HepG2 (cell line): ENCODE data around the gene ACOXL. TPM values are rescaled to one million over a fixed set of nuclear protein-coding genes. Genes with fewer than 3 reads are reported as not detected.

Source experiments
- ATAC-seq: fragments of 200-7000 bp; cut with Tn5 transposase; 3 replicates; pipeline ENCODE4 v1.9.1; 2020; ENCODE audit warnings: mild to moderate bottlenecking, moderate library complexity
- BruUV-seq: library from RNA; stranded (reverse); fragments of 400-500 nt; replicated peaks from 2 replicates; lab custom pipeline; 2021; lab: Mats Ljungman, UMichigan
- CTCF ChIA-PET: fragments of 300-600 bp; formaldehyde crosslinking; extraction: SDS; loops from one replicate; lab custom pipeline; 2021; ENCODE audit warnings: low total read pairs, inconsistent platforms, low intra/inter-chr PET ratio; lab: Yijun Ruan, JAX
- POLR2A ChIA-PET: fragments of 350-600 bp; sonication (Branson Sonifier 250); formaldehyde crosslinking; loops from one replicate; lab custom pipeline; 2020; ENCODE audit warnings: antibody characterized with exemption, inconsistent platforms; lab: Yijun Ruan, JAX
- DNase-seq: peaks from one replicate; pipeline ENCODE4 v3.0.0-alpha.2; 2015; ENCODE audit warnings: low spot score
- FAIRE-seq: peaks from 3 replicates; lab custom pipeline; 2011; peaks lifted over from hg19 to GRCh38; lab: Jason Lieb, UNC
- H2AFZ ChIP-seq: one replicate; pipeline ENCODE4 v1.6.1; 2011; ENCODE audit warnings: low read length, inconsistent platforms
- H3K27ac ChIP-seq: fragments of 300-600 bp; 3 replicates; pipeline ENCODE4 v1.8.0; 2011; ENCODE audit warnings: mixed run types, mild to moderate bottlenecking, mixed read lengths, low read length, inconsistent platforms; ENCODE audit not compliant: insufficient read depth; ENCODE audit errors: extremely low read length
- H3K27me3 ChIP-seq, 2 experiments: fragments of 200-600 bp in 1 of 2; 2 replicates in 1 of 2; 3 replicates in 1 of 2; pipeline versions ENCODE4 v1.6.0 to v1.8.0; 2011; ENCODE audit warnings: low read length in 2 of 2, mild to moderate bottlenecking in 2 of 2, moderate library complexity in 2 of 2, inconsistent platforms in 1 of 2; ENCODE audit not compliant: insufficient read depth in 2 of 2, control insufficient read depth in 1 of 2
- H3K36me3 ChIP-seq, 2 experiments: fragments of 200-600 bp in 1 of 2; replicated peaks in 1 of 2; 2 replicates in 1 of 2; 3 replicates in 1 of 2; pipeline versions ENCODE4 v1.5.1 to v1.8.0; 2011; ENCODE audit warnings: low read length in 2 of 2, inconsistent platforms in 1 of 2; ENCODE audit not compliant: insufficient read depth in 2 of 2, control insufficient read depth in 1 of 2
- H3K4me1 ChIP-seq: 2 replicates; pipeline ENCODE4 v1.5.1; 2012; ENCODE audit warnings: low read length, inconsistent platforms; ENCODE audit not compliant: insufficient read depth
- H3K4me2 ChIP-seq: 2 replicates; pipeline ENCODE4 v1.6.0; 2011; ENCODE audit warnings: low read depth, low read length, inconsistent platforms
- H3K4me3 ChIP-seq, 3 experiments: fragments of 200-600 bp in 1 of 3; sonication (generic), shearing (Covaris generic) in 1 of 3; replicated peaks in 1 of 3; 2 replicates each; pipeline ENCODE4 v1.5.1; 2011 to 2016; ENCODE audit warnings: low read length in 3 of 3, inconsistent platforms in 2 of 3, low read depth in 2 of 3, mild to moderate bottlenecking in 2 of 3, control low read depth in 1 of 3, mixed read lengths in 1 of 3; ENCODE audit not compliant: insufficient read depth in 1 of 3
- H3K79me2 ChIP-seq: one replicate; pipeline ENCODE4 v1.6.1; 2011; ENCODE audit warnings: low read length, inconsistent platforms; ENCODE audit not compliant: insufficient read depth
- H3K9ac ChIP-seq: 2 replicates; pipeline ENCODE4 v1.6.0; 2011; ENCODE audit warnings: mild to moderate bottlenecking, low read depth, low read length, inconsistent platforms; ENCODE audit not compliant: insufficient read depth
- H3K9me3 ChIP-seq: 2 replicates; pipeline ENCODE4 v1.5.1; 2012; ENCODE audit warnings: mild to moderate bottlenecking, low read length
- H4K20me1 ChIP-seq: 2 replicates; pipeline ENCODE4 v1.6.0; 2011; ENCODE audit warnings: inconsistent platforms, mild to moderate bottlenecking, low read length, moderate library complexity; ENCODE audit not compliant: insufficient read depth
- AHR ChIP-seq: IDR thresholded peaks from 2 replicates; pipeline ENCODE4 v1.6.1; 2018; ENCODE audit warnings: missing genetic modification reagents, missing compliant biosample characterization
- ATF1 ChIP-seq: IDR thresholded peaks from 2 replicates; pipeline ENCODE4 v1.6.1; 2016; ENCODE audit warnings: mild to moderate bottlenecking, control low read depth
- ATF7 ChIP-seq, 2 experiments: fragments of 450-650 bp in 1 of 2; sonication (generic) in 1 of 2; formaldehyde crosslinking in 1 of 2; IDR thresholded peaks; 2 replicates each; pipeline versions ENCODE4 v1.4.0 to v1.6.1; 2016 to 2020; ENCODE audit warnings: antibody characterized with exemption in 1 of 2, mild to moderate bottlenecking in 1 of 2, missing genetic modification reagents in 1 of 2
- DDIT3 ChIP-seq: sonication (generic); formaldehyde crosslinking; IDR thresholded peaks from 2 replicates; pipeline ENCODE4 v1.4.0; 2020; ENCODE audit warnings: mild to moderate bottlenecking, missing genetic modification reagents
- FOXA3 ChIP-seq: IDR thresholded peaks from 2 replicates; pipeline ENCODE4 v1.6.1; 2016; ENCODE audit warnings: missing genetic modification reagents, missing compliant biosample characterization
- GABPB1 ChIP-seq: IDR thresholded peaks from 2 replicates; pipeline ENCODE4 v1.6.1; 2016; ENCODE audit warnings: mild to moderate bottlenecking, missing genetic modification reagents, moderate library complexity, missing compliant biosample characterization
- HCFC1 ChIP-seq: fragments of 150-350 bp; IDR thresholded peaks from 2 replicates; pipeline ENCODE4 v1.6.1; 2014; ENCODE audit warnings: low read depth, low read length
- HNRNPLL ChIP-seq: fragments of 200-400 bp; formaldehyde crosslinking; IDR thresholded peaks from 2 replicates; pipeline ENCODE4 v1.6.1; 2017; ENCODE audit warnings: mild to moderate bottlenecking, low read depth, low read length; ENCODE audit not compliant: poor library complexity, severe bottlenecking
- RAD21 ChIP-seq: fragments of 450-650 bp; formaldehyde crosslinking; IDR thresholded peaks from 2 replicates; pipeline ENCODE4 v1.5.0; 2020; ENCODE audit warnings: mild to moderate bottlenecking
- RBM39 ChIP-seq: fragments of 200-400 bp; formaldehyde crosslinking; IDR thresholded peaks from one replicate; pipeline ENCODE4 v1.6.1; 2018; ENCODE audit warnings: antibody characterized with exemption, mild to moderate bottlenecking, low read depth, low read length; ENCODE audit not compliant: poor library complexity, severe bottlenecking
- RFX3 ChIP-seq: IDR thresholded peaks from 2 replicates; pipeline ENCODE4 v1.6.1; 2016; ENCODE audit warnings: missing biosample characterization, missing genetic modification reagents
- ZFP36L2 ChIP-seq: sonication (generic); formaldehyde crosslinking; IDR thresholded peaks from 2 replicates; pipeline ENCODE4 v1.4.0; 2020; ENCODE audit warnings: missing genetic modification reagents
- ZFP37 ChIP-seq: sonication (generic); formaldehyde crosslinking; IDR thresholded peaks from 2 replicates; pipeline ENCODE4 v1.4.0; 2020; ENCODE audit warnings: missing genetic modification reagents, borderline replicate concordance
- ZNF33A ChIP-seq: sonication (generic); formaldehyde crosslinking; IDR thresholded peaks from 2 replicates; pipeline ENCODE4 v1.5.1; 2020; ENCODE audit warnings: missing genetic modification reagents, mild to moderate bottlenecking, moderate library complexity, borderline replicate concordance
- ZNF354B ChIP-seq: sonication (generic); formaldehyde crosslinking; IDR thresholded peaks from 2 replicates; pipeline ENCODE4 v1.8.0; 2022; ENCODE audit warnings: mild to moderate bottlenecking, missing genetic modification reagents
- ZNF44 ChIP-seq: sonication (generic); formaldehyde crosslinking; IDR thresholded peaks from 2 replicates; pipeline ENCODE4 v1.5.1; 2020; ENCODE audit warnings: mild to moderate bottlenecking, missing genetic modification reagents
- ZNF451 ChIP-seq: sonication (generic); formaldehyde crosslinking; IDR thresholded peaks from 2 replicates; pipeline ENCODE4 v1.5.0; 2020; ENCODE audit warnings: mild to moderate bottlenecking, missing genetic modification reagents
- ZNF891 ChIP-seq: sonication (generic); formaldehyde crosslinking; IDR thresholded peaks from 2 replicates; pipeline ENCODE4 v1.5.0; 2020; ENCODE audit warnings: mild to moderate bottlenecking, missing genetic modification reagents
- WGBS: methylation state at CpG from one replicate; pipeline ENCODE4 v1.1.6; 2017; ENCODE audit warnings: low lambda C conversion rate; 5-methylcytosine and 5-hydroxymethylcytosine counted together
- in situ Hi-C: cut with HindIII; loops from 2 replicates; pipeline ENCODE4 v1.10.0; 2017; ENCODE audit warnings: low pct_unique_long_range_greater_than_20kb; ENCODE audit not compliant: extremely low pct_ligation_motif_present
- intact Hi-C: fragments of 100-400 bp; cut with micrococcal nuclease; formaldehyde crosslinking; loops from one replicate; pipeline ENCODE4 v1.10.0; 2022; ENCODE audit not compliant: unreplicated experiment
- polyA plus RNA-seq, 8 experiments: library from polyadenylated mRNA; depleted of rRNA in 3 of 8; stranded (reverse) in 7 of 8; unstranded in 1 of 8; fragments of >200 nt; fragmentation: Illumina TruSeq in 4 of 8; extraction: Trizol in 4 of 8; gene quantifications; 2 replicates each; pipeline versions ENCODE4 v1.2.1 to v1.2.3, GENCODE V29; 2011 to 2016; ENCODE audit warnings: low read depth in 4 of 8, missing spikeins in 1 of 8, mixed read lengths in 1 of 8; ENCODE audit not compliant: insufficient read depth in 1 of 8
- total RNA-seq, 5 experiments: library from RNA; depleted of rRNA; stranded (reverse); fragments of >200 nt; fragmentation: Illumina TruSeq; extraction: Trizol; gene quantifications; 2 replicates each; pipeline ENCODE4 v1.2.3, GENCODE V29; 2016; ENCODE audit warnings: low read depth in 1 of 5
- TF ChIP-seq, protein P1 (sequence below): sonication (generic); formaldehyde crosslinking; IDR thresholded peaks from 2 replicates; pipeline ENCODE4 v1.5.0; 2020; ENCODE audit warnings: missing genetic modification reagents, mild to moderate bottlenecking, borderline replicate concordance
- TF ChIP-seq, protein P2 (sequence below): sonication (generic); formaldehyde crosslinking; IDR thresholded peaks from 2 replicates; pipeline ENCODE4 v1.9.0; 2021; ENCODE audit warnings: missing genetic modification reagents, borderline replicate concordance

The ACOXL gene
- total and polyA plus RNA-seq, 2 of the 13 experiments (the other 11 are each of a cell fraction or from before 2014, with no cell fraction given): not detected

- no peak for TF ChIP-seq ATF7 (IDR thresholded peaks at IDR 0.05)
- no peak for TF ChIP-seq ATF7 (CRISPR knock-in tag; IDR thresholded peaks at IDR 0.05)
- no peak for TF ChIP-seq ZFP37 (CRISPR knock-in tag)
- no peak for TF ChIP-seq ATF1 (CRISPR knock-in tag)
- no peak for TF ChIP-seq RBM39
- TF ChIP-seq ZNF44: no peak
Observed at GRCh38 chr2:110904116-110904778, 171.9 kb downstream of the ACOXL start (continued).

DNA sequence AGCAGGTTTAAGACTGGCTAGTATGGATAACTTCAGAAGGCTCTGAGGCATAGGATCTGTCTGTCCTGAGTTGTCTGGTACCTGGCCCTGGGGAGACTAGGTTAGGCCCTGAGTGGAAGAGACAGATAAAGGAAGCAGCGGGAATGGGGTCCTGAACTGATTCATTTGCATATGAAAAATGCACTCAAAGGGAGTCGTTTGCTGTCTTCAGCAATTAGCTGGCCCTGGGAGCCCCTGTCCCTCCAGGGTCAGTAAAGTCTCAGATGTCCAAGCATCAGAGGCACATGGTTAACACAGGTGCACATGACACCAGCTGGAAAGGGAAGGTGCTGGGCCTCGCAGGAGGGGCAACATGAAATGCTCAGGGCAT is 172.4 kb downstream of the ACOXL start:
- intact Hi-C loops (no loop called here), in situ Hi-C loops (no loop called here)
- Histone ChIP-seq H3K27ac (no peak overlapping the region), H3K9me3 (no peaks in the 10 kb centered on the region), H3K27me3 (peaks cover 0 to 12% of the 10 kb centered on the region in 2 experiments; a peak in 2 of 5 replicates), H2AFZ (no peak overlapping the region), H4K20me1 (no peaks in the 10 kb centered on the region), H3K9ac (no peak overlapping the region), H3K79me2 (no peaks in the 10 kb centered on the region), H3K36me3 (no peaks in the 10 kb centered on the region), H3K4me1 (no peaks in the 10 kb centered on the region), H3K4me3 (no peak overlapping the region), H3K4me2 (no peak overlapping the region)
- ATAC-seq (no peak), DNase-seq (no peak), FAIRE-seq (no peak)
- BruUV-seq: no TSS peak
- ChIA-PET POLR2A (no interaction called here), CTCF (no interaction called here)
- 11% methylated on average over 3 of the region's 3 CpGs for WGBS
- TF ChIP-seq, protein P1, sequence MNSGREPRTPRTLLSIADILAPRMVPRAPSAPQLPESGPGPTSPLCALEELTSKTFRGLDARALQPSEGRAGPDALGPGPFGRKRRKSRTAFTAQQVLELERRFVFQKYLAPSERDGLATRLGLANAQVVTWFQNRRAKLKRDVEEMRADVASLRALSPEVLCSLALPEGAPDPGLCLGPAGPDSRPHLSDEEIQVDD (CRISPR knock-in tag): no peak
- TF ChIP-seq ZNF354B (CRISPR knock-in tag) (no peak), RAD21 (CRISPR knock-in tag) (no peak), AHR (CRISPR knock-in tag) (no peak), RFX3 (no peak), ZNF451 (CRISPR knock-in tag) (no peak), HNRNPLL (no peak), ZFP36L2 (CRISPR knock-in tag) (no peak), HCFC1 (no peak), DDIT3 (CRISPR knock-in tag) (no peak), ZNF891 (CRISPR knock-in tag) (no peak), ZNF33A (CRISPR knock-in tag) (no peak), GABPB1 (CRISPR knock-in tag) (no peak), FOXA3 (no peak)
- TF ChIP-seq, protein P2, sequence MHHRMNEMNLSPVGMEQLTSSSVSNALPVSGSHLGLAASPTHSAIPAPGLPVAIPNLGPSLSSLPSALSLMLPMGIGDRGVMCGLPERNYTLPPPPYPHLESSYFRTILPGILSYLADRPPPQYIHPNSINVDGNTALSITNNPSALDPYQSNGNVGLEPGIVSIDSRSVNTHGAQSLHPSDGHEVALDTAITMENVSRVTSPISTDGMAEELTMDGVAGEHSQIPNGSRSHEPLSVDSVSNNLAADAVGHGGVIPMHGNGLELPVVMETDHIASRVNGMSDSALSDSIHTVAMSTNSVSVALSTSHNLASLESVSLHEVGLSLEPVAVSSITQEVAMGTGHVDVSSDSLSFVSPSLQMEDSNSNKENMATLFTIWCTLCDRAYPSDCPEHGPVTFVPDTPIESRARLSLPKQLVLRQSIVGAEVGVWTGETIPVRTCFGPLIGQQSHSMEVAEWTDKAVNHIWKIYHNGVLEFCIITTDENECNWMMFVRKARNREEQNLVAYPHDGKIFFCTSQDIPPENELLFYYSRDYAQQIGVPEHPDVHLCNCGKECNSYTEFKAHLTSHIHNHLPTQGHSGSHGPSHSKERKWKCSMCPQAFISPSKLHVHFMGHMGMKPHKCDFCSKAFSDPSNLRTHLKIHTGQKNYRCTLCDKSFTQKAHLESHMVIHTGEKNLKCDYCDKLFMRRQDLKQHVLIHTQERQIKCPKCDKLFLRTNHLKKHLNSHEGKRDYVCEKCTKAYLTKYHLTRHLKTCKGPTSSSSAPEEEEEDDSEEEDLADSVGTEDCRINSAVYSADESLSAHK (CRISPR knock-in tag): no peak
